HG03103 (cell line): ENCODE measurements around the gene CHD9.
A peak's percentile ranks its signal among the peaks of the same experiment; 100 is the strongest.

Experiments
- ATAC-seq: cut with Tn5 transposase; IDR thresholded peaks from one replicate; pipeline ENCODE4 v1.9.1; 2021; ENCODE audit warnings: low read depth; ENCODE audit not compliant: unreplicated experiment

CHD9 gene

DNA sequence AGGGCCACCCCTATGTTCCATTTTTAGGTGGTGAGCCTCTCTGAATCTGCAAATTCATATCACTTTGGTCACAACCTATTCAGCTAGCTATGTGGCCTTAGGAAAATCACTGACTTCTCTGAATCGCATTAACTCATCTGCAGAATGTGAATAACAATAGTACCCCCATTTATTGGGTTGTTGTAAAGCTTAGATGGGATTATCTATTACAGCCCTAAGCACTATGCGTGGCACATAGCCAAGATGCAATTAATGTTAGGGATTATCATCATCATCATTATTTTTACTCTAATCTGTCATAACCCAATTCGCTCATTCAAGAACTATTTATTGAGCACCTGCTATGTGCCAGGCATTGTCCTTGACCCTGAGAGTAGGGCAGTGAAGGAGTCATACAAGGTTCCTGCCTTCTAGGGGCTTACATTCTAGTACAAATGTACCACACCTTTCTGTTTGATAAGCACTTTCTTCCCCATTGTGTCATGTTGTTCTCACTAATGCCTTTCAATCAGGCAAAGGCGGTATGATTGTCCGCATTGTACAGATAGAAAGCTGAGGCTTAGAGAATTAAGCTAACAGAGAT is 38.5 kb downstream of the CHD9 start:
- ATAC-seq = no peak

DNA sequence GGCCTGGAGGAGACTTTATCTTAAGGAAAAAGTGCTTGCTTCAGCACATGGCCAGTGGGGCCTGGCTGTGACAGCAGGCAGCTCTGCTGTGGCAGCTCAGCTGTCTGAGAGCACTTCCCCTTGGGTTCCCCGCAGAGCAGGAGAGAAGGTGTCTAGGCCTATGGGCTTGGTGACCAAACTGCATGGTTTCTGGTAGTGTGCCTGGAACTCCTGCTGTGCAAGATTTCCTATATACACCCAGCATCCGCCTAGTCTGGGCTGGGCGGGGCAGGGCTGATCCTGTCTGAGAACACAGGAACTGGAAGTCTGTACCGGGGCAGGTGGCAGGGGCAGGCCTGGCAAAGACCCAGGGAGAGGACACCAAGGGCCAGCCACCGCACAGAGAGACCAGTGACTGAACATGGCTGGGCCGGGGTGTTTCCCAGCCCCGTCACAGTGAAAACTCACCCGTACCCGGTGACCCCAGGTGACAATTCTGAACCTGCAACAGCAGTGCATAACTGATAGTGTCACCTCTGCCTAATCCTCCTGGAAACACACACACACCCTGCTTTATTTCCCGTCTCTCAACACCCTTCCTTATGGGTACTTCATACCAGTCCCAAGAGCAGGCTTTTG is 39.3 kb downstream of the CHD9 start:
- ATAC-seq = peak; percentile 43

DNA sequence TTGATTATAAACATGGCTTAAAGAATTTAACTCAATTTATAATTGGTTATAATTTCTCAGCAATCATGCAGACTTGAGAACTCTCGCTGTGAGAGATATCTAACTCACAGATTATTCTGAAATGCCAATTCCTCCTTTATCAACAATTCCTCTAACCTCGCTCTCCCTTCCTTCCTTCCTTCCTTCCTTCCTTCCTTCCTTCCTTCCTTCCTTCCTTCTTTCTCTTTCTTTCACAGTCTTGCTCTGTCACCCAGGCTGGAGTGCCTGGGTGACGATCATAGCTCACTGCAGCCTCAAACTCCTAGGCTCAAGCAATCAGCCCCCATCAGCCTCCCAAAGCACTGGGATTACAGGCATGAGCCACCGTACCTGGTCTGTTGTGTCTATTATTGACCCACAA is 42.4 kb downstream of the CHD9 start:
- no peak for ATAC-seq

DNA sequence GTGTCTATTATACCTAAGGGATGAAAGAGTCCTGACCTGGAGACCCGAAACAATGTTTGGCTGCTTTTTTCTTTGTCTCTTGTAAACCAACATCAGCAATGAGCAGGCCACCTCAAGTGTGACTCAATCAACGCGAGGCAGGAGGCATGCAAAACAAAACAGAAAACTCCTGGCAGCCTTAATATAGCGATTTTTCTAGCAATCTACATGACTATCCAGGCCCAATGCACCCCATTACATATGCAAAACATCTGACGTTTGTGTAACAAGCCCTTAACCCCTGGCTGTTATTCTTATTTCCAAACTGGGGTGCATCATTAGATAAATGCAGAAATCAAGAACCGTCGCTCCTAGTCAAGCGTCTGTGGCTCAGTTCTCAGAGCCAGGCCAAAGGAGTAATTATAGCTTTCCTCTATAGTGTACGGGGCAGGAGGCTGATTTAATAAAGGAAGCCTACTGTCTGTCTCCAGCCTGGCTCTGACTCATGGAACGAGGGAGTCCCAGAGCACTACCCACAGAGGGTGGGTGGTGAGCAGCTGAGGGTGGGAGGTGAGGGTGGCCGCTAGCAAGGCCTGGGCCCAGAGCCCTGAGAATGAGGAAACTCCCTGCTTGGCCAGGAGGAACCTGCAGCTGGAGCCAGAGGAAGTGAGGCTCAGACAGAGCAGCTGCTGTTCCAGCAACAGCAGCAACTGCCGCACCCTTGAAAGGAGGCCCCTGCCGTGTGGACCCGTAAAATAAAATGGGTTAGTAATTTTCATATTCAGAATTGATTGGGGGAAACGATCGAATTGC is 43.9 kb downstream of the CHD9 start:
- peak; percentile 45 for ATAC-seq

DNA sequence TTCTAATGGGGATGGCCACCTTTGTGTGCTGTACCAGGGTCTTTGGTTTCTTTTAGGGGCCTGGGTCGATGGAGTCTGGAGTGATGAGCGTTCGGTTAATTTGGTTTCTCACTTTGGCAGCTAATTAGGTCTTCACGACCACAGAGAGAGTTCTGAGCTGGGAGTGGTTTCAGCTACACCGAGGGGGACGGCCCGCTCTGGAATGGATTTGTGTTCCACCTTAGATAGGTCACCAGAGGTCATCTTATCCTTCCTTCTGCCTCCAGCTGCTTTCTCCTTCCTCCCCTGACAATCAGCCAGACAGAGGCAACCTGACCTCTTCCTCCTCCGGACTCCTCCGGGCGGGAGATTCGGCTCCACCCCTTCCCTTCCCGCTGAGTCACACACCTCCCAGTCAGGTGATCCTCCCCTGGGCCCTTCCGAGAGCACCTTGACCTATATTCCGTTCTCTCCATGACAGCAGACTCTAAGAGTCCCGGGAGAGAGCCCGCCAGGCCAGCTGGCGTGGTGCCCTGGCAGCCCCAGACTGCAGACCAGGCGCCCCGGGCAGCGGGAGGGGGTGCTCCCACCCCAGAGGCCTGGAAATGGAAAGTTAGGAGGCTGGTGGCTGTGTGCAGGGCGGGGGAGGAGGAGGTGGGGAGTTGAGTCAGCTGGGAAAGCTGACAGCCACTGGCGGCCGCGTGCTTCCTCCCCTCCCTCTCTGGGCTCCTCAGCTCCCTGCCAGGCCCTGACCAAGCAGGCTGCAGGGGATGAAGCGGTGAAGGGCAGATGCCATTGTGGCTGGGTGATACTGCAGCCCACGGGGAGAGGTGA is 44.7 kb downstream of the CHD9 start:
- peak; percentile 45 for ATAC-seq

DNA sequence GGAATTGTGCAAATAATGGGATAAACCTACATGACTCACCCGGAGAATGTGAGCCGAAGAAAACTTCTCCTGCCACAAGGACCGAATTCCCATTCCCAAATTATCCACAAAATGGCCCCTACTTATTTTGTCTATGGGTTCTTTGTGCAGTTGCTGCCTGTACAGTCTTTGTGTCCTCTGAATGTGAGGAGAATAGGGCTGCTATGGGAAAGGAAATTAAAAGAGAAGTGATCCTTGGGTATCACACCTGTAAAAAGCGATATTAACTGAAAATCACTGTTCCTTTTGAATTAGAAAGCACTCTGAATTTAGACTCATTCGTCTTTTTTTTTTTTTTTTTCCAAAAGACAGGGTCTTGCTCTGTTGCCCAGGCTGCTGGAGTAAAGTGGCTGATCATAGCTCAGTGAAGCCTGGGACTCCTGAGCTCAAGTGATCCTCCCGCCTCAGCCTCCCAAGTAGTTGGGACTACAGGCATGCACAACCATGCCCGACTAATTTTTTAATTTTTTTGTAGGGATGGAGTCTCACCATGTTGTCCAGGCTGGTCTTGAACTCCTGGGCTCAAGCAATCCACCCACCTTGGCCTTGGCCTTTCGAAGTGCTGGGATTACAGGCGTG is 45.4 kb downstream of the CHD9 start:
- ATAC-seq = no peak

DNA sequence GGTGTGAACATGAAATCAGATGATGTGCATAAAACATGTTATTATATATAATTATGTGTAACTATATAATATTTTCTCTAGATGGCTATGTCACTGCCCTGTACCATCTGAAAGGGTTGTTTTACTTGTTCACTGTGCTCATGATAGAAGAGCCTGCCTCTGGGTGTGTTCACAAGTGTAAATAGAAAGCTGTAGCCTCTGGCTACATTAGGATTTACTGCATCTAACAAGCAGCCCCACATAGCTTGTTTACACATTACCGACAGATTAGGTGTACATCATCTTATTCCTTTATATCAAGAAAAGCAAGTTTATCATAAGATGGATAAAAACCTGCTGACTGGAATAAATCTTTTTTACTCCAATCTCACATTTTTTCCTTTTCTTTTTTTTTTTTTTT is 46.1 kb downstream of the CHD9 start:
- ATAC-seq = no peak

DNA sequence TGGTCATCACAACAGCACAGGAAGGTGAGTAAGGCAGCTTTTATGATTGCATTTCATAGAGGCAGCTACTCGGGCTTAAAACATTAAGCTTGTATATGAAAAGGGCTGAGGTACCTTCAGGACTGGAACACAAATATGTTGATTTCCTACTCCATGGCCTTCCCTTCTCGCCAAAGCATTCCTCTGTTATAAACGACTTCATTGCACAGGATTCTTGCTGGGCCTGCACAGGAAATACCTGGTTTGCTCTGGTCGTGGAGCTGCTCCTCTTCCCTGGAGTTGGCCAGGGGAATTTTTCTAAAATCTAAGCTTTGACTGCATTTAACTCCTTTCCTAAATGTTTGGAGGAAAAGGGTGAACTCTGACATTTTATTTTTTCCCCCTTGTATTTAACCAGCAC is 49.0 kb downstream of the CHD9 start:
- no peak for ATAC-seq

DNA sequence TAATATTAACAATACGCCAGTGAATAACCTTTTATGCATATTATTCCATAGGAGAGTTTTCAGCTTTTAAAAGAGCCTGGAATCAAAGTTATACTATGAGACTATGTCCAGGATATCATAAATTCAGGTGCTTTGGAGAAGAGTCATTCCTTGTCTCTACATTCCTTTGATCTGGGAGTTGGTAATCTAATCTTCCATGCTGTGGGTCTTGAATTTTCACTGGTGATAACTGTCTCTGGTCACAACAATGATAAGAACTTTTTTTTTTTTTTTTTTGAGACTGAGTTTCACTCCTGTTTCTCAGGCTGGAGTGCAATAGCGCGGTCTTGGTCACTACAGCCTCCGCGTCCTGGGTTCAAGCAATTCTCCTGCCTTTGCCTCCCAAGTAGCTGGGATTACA is 50.8 kb downstream of the CHD9 start:
- no peak for ATAC-seq

DNA sequence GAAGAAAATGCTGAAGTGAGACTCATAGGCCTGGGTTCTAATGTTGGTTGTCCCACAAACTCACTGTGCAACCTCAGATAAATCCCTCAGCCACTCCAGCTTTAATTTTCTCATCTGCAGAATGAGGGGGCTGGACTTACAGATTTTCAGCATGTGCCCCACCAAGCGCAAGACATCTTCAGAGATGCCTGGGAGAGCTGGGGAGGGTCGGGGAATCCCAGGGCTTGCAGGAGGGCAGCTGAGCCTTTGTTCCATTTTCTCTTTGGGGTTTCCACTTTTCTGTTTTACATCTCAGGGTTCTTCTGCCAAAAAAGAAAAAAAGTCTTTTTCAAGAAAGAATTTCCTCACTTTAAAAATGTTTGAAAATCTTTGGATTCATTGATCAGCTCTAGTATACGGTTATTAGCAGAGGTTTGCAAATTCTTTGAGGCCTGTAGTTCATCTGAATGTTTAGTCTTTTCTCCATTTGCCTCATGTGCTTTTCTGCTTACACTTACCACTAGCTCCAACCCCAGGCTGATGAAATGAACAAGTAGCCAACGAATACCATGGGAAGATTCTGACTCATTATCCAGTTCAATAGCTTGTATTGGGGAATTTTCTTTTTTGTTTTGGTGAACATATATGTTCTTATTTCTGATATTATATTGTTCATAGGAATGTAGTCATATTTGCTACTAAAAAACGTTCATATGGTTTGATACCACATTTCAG is 56.4 kb downstream of the CHD9 start:
- ATAC-seq = no peak

DNA sequence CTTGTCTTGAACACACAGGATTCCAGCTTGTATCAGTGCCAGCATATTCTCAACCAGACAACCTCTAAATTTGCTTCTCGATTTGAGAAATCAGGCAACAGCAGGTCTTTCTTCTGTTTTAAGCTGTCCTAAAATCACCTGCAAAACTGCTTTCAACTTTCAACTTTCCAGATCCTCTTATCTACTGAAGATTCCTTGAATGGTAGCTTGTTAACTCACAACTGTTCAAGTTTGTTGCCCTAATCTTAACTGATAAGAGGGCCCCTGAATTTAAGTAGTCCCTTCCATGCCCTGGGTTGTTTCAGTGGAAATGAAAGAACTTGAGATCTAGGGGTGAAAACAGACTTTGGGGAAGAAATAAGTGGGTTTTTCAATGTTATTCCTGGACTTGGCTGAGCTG is 57.2 kb downstream of the CHD9 start:
- no peak for ATAC-seq

DNA sequence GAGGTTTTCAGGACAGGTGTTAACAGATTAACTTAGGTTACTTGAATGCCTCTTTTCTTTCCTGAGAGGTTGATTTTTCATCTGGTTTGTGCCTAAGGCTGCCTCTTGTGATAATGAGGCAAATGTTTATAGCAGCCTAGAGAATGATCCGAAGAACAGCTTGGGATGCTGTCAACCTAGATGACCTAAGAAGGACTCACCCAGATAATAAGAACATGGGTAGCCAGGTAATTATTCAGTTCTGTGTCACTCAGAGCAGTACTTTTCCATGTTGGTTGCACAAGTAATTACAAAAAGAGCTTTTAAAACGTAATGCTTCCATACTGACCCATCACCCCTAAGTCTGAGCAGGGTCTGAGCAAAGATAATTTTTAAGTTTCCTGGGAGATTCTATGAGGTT is 60.3 kb downstream of the CHD9 start:
- ATAC-seq = no peak

DNA sequence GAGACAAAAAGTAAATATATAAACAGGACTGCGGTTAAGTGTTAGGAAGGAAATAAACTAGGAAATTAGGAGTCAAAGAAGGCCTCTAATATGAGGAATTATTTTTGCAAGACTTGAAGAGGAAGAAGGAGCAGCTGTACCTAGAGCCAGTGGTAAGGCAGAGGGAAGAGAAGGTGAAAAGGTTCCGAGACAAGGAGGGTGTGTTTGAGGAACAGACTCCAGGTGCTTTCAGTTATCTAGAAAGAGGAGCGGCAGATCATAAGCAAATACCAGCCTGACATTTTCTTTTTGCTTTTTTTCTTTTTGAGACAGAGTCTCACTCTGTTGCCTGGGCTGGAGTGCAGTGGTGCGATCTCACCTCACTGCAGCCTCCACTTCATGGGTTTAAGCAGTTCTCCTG is 61.0 kb downstream of the CHD9 start:
- ATAC-seq = no peak

DNA sequence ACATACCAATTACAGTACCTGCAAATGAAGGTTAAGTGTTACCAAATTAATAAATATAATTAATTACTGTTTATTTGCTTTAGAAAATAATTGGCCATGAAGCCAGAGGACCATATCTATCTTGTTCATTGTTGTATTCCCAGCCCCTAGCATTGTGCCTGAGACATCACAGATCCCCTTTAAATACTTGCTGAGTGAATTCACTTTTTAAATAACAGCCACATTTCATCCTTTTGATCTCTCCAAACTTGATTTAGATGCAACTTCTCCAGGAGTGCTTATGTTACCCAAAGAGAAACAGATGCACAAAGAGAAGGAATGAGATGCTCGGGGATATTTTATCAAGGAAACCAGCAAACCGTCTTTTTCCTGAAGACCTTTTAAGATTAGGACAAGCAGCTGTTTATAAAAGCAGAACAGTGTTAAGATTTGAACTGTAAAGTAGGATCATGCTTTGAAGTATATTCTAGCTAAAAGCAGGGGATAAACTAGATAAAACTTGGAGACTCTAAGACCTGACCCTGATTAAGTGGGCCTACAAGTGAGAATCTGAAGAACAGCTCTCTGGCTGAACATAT is 66.3 kb downstream of the CHD9 start:
- no peak for ATAC-seq

DNA sequence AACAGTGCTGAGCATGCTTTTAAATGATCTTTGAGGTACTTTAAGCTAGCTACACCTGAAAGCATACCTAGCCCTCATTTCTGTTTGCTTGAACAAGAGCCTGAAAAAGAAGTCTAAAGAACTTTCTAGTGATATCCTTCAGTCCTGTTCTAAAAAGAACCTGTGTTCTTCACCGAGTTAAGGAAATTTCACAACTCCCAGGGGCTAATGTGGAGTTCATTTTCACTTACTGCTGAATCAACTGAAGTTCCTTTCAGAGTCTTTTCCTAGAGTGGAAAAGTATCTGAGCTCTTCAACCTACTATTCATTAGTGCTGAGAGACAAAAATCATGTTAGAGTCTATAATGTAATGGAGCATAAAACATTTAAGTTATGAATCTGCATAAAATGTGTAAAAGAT is 66.9 kb downstream of the CHD9 start:
- no peak for ATAC-seq

DNA sequence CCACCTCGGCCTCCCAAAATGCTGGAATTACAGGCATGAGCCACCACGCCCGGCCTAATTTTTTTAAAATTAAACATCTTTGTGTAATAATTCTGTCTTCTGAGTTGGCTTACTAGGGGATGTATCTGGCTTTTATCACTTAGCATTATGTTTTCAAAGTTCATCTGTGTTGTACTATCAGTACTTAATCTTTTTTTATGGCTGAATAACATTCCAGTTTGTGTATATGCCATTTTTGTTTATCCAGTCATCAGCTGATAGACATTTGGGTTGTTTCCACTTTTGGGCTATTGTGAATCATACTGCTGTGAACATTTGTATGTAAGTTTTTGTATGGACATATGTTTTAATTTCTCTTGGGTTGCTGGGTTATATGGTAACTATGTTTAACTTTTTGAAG is 69.0 kb downstream of the CHD9 start:
- ATAC-seq = no peak

DNA sequence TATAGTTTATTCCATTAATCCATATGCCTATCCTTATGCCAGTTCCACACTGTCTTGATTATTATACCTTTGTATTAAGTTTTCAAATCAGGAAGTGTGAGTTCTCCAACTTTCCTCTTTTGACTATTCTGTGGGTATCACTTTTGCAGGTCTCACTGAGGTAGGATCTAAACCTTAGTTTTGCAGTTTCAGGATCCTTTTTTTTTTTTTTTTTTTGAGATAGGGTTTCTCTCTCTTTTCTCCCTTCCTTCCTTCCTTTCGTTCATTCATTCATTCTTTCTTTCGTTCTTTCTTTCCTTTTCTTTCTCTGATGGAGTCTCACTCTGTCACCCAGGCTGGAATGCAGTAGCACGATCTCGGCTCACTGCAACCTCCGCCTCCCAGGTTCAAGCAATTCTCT is 71.6 kb downstream of the CHD9 start:
- no peak for ATAC-seq

DNA sequence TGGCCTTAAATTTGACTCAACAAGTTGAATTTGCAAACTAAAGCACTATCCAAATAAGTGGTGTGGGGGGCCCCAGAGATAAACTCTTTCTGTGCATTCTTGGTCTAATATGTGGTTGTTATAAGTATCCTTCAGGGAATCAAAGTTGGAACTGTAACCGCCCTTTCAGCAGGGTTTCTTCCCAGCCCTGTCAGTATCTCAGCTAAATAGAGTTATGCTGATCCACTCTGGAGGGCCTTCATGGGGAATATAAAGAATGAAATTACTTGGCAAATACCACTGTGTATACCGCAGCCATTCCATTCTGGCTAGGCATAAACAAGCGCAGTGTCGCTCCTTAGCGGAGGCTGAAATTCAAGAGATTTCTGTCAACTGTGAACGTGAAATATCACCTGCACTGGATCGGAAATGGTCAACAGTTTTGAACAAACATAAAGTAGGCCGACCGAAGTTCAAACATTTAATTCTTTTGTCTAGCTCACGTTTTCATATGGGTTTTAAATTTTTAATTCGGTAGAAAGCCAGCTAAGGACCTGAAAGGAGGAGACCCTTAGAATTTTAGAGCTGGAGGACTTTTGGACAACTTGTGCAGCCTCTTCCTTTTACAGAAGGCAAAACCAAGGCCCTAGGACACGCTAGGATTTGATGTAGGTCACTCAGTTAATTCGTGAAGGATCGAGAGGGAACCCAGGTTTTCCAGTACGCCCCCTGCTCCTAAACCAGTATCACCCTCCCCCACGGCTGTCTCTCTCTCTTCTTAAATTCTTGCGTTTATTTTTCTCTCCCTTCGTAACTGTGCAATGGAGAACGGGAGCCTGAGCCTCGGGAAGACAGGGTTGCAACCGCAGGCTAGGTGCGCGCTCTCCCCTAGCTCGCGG is 74.7 kb downstream of the CHD9 start:
- ATAC-seq = no peak
